SK-N-SH treated with all-trans-retinoic acid at 6 μM for 48 hours (cell line): Measurements from ENCODE around the gene SLCO3A1.

Source experiments
- GLIS3 ChIP-seq: fragments of 250-450 bp; sonication (Bioruptor Pico); IDR thresholded peaks from 2 replicates; pipeline ENCODE4 v1.5.0; 2020; ENCODE audit warnings: mild to moderate bottlenecking, moderate library complexity
- SNAI2 ChIP-seq: fragments of 250-450 bp; sonication (Bioruptor Pico); IDR thresholded peaks from 2 replicates; pipeline ENCODE4 v1.5.0; 2020; ENCODE audit warnings: mild to moderate bottlenecking, moderate library complexity
- TOX ChIP-seq: fragments of 250-450 bp; sonication (Bioruptor Pico); IDR thresholded peaks from 2 replicates; pipeline ENCODE4 v1.8.0; 2021; ENCODE audit warnings: mild to moderate bottlenecking, moderate library complexity, borderline replicate concordance
- ZFP30 ChIP-seq: fragments of 450-650 bp; formaldehyde crosslinking; IDR thresholded peaks from 2 replicates; pipeline ENCODE4 v1.5.0; 2022; ENCODE audit warnings: mild to moderate bottlenecking, moderate library complexity
- ZNF70 ChIP-seq: fragments of 450-650 bp; formaldehyde crosslinking; IDR thresholded peaks from 2 replicates; pipeline ENCODE4 v1.5.0; 2020; ENCODE audit warnings: mild to moderate bottlenecking, moderate library complexity
- TF ChIP-seq, protein P1 (sequence below): fragments of 250-450 bp; sonication (Bioruptor Pico); IDR thresholded peaks from 2 replicates; pipeline ENCODE4 v1.8.0; 2020; ENCODE audit warnings: mild to moderate bottlenecking, moderate library complexity, borderline replicate concordance
- TF ChIP-seq, protein P2 (sequence below): fragments of 250-450 bp; sonication (Bioruptor Pico); IDR thresholded peaks from 2 replicates; pipeline ENCODE4 v1.5.0; 2020; ENCODE audit warnings: mild to moderate bottlenecking, moderate library complexity

DNA sequence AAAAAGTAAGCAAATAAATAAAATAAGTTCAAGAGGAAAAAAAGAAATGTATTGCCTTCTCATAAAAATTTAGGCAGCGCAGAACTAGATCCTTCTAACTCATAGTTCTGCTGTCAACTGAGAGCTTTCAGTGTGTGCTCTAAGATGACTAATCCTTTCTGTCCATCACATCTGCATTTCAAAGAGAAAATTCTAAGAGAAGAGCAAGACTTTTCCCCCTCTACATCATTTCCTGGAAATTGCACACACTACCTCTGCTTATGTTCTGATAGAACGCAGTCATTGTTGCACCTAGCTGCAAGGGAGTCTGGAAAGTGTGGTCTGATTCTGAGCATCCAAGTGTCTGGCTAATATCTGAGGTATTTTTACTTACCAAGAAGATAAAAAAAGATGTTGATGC is 39.6 kb upstream of the SLCO3A1 start:
- TF ChIP-seq, protein P1, sequence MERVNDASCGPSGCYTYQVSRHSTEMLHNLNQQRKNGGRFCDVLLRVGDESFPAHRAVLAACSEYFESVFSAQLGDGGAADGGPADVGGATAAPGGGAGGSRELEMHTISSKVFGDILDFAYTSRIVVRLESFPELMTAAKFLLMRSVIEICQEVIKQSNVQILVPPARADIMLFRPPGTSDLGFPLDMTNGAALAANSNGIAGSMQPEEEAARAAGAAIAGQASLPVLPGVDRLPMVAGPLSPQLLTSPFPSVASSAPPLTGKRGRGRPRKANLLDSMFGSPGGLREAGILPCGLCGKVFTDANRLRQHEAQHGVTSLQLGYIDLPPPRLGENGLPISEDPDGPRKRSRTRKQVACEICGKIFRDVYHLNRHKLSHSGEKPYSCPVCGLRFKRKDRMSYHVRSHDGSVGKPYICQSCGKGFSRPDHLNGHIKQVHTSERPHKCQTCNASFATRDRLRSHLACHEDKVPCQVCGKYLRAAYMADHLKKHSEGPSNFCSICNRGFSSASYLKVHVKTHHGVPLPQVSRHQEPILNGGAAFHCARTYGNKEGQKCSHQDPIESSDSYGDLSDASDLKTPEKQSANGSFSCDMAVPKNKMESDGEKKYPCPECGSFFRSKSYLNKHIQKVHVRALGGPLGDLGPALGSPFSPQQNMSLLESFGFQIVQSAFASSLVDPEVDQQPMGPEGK, result no peak
- TF ChIP-seq GLIS3 (CRISPR knock-in tag) (no peak), ZFP30 (CRISPR knock-in tag) (no peak), ZNF70 (CRISPR knock-in tag) (no peak), SNAI2 (CRISPR knock-in tag) (no peak), TOX (CRISPR knock-in tag) (no peak)
- TF ChIP-seq, protein P2, sequence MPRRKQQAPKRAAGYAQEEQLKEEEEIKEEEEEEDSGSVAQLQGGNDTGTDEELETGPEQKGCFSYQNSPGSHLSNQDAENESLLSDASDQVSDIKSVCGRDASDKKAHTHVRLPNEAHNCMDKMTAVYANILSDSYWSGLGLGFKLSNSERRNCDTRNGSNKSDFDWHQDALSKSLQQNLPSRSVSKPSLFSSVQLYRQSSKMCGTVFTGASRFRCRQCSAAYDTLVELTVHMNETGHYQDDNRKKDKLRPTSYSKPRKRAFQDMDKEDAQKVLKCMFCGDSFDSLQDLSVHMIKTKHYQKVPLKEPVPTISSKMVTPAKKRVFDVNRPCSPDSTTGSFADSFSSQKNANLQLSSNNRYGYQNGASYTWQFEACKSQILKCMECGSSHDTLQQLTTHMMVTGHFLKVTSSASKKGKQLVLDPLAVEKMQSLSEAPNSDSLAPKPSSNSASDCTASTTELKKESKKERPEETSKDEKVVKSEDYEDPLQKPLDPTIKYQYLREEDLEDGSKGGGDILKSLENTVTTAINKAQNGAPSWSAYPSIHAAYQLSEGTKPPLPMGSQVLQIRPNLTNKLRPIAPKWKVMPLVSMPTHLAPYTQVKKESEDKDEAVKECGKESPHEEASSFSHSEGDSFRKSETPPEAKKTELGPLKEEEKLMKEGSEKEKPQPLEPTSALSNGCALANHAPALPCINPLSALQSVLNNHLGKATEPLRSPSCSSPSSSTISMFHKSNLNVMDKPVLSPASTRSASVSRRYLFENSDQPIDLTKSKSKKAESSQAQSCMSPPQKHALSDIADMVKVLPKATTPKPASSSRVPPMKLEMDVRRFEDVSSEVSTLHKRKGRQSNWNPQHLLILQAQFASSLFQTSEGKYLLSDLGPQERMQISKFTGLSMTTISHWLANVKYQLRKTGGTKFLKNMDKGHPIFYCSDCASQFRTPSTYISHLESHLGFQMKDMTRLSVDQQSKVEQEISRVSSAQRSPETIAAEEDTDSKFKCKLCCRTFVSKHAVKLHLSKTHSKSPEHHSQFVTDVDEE (CRISPR knock-in tag), result no peak
